ENCODE measurements around the gene METTL8. TPM values are rescaled to one million over a fixed set of nuclear protein-coding genes. Genes with fewer than 3 reads are reported as not detected.
A peak's percentile ranks its signal among the peaks of the same experiment; 100 is the strongest.

Gene METTL8
- total and polyA plus RNA-seq, 2 of the 13 experiments (the other 11 are each of a cell fraction or from before 2014, with no cell fraction given), result 18.6 to 68.2 TPM

GRCh38 chr2:171416009-171416926, 17.5 kb downstream of the METTL8 start (continued):
- TF ChIP-seq THRA (CRISPR knock-in tag; IDR thresholded peaks at IDR 0.05; ENCODE audit: borderline replicate concordance) (0 out of 2 replicates have a peak, but pooled peaks have one; percentile 45), PHB2 (IDR thresholded peaks at IDR 0.05; ENCODE audit: partially characterized antibody) (no peak), ZBTB7B (CRISPR knock-in tag; IDR thresholded peaks at IDR 0.05) (no peak), MTERF4 (CRISPR knock-in tag; IDR thresholded peaks at IDR 0.05) (no peak), ZNF441 (CRISPR knock-in tag; IDR thresholded peaks at IDR 0.05; ENCODE audit: borderline replicate concordance) (no peak), ZNF143 (CRISPR knock-in tag; IDR thresholded peaks at IDR 0.05) (no peak), RFX5 (IDR thresholded peaks at IDR 0.05; ENCODE audit: low read depth, low read length) (no peak), ZNF281 (CRISPR knock-in tag; IDR thresholded peaks at IDR 0.05; ENCODE audit: borderline replicate concordance) (no peak), CERS6 (CRISPR knock-in tag; IDR thresholded peaks at IDR 0.05) (no peak), KLF15 (CRISPR knock-in tag; IDR thresholded peaks at IDR 0.05; ENCODE audit: borderline replicate concordance) (no peak), ZBTB46 (CRISPR knock-in tag; IDR thresholded peaks at IDR 0.05; ENCODE audit: borderline replicate concordance) (no peak), DZIP1 (CRISPR knock-in tag; IDR thresholded peaks at IDR 0.05) (no peak), GATAD2A (CRISPR knock-in tag; IDR thresholded peaks at IDR 0.05) (peak; percentile 76), ISX (CRISPR knock-in tag; conservative IDR thresholded peaks at IDR 0.05) (no peak), BRF2 (CRISPR knock-in tag; IDR thresholded peaks at IDR 0.05) (no peak), SALL1 (CRISPR knock-in tag; IDR thresholded peaks at IDR 0.05) (peak; percentile 62)

All from HepG2 (cell line).